GM11168 (cell line): ENCODE results near the gene CWF19L2.

Source experiments
- in situ Hi-C: fragments of 300-500 bp; cut with MboI; formaldehyde crosslinking; loops from one replicate; pipeline ENCODE4 v1.12.0; 2022; ENCODE audit warnings: low sequenced_read_pairs; ENCODE audit not compliant: unreplicated experiment

The CWF19L2 gene

GRCh38 chr11:107329164-107329563, 128.5 kb downstream of the CWF19L2 start:
- in situ Hi-C loops: no loop called here

- in situ Hi-C loops: no loop called here
Measured at GRCh38 chr11:107316426-107316825, 141.2 kb downstream of the CWF19L2 start.

- in situ Hi-C loops: no loop called here
Measured at GRCh38 chr11:107307991-107308390, 149.6 kb downstream of the CWF19L2 start.

- in situ Hi-C loops: no loop called here
Measured at GRCh38 chr11:107301878-107302277, 155.7 kb downstream of the CWF19L2 start.

GRCh38 chr11:107293677-107294344, 163.8 kb downstream of the CWF19L2 start:
- in situ Hi-C loops: no loop called here

- in situ Hi-C loops: no loop called here
Measured at GRCh38 chr11:107282195-107282594, 175.4 kb downstream of the CWF19L2 start.
